ENCODE measurements around the gene ANKRD53. TPM values are rescaled to one million over a fixed set of nuclear protein-coding genes. Genes with fewer than 3 reads are reported as not detected.
"Not testable (repeated sequence)": the region's sequence is repeated elsewhere in the genome, so short reads cannot be mapped to it uniquely, and the experiment has no call there.

ANKRD53 gene
- total RNA-seq, 1 experiment from 2014 or later, result not detected

- no peak for DNase-seq (ENCODE audit: low read depth)
Measured at GRCh38 chr2:71006323-71006722, 27.9 kb downstream of the ANKRD53 start.

- no peak for DNase-seq (ENCODE audit: low read depth)
Measured at GRCh38 chr2:71006955-71007799, 28.7 kb downstream of the ANKRD53 start.

GRCh38 chr2:71008342-71008741 lies 29.9 kb downstream of the ANKRD53 start:
- no peak for DNase-seq (ENCODE audit: low read depth)

- DNase-seq (ENCODE audit: low read depth), result not testable (repeated sequence)
Measured at GRCh38 chr2:71011786-71012185, 33.4 kb downstream of the ANKRD53 start.

DNA sequence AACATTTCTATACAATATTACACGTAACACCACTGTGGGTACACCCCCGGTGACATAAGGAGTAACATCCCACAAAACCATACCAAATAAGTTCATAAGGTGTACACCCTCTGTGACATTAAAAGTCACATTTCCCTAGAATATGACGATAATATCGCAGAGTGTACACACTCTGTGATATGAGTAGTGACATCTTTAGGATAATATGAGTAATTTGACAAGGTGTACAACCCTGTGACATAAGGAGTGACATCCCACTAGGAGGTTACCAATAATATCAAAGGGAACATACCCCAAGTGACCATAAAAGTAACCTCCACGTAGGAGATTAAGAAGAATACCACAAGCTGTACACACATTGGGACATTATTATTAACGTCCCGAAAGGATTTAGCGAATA lies 40.2 kb downstream of the ANKRD53 start:
- no peak for DNase-seq (ENCODE audit: low read depth)

GRCh38 chr2:71019989-71020388 lies 41.6 kb downstream of the ANKRD53 start:
- not testable (repeated sequence) for DNase-seq (ENCODE audit: low read depth)

GRCh38 chr2:71021394-71021793 lies 43.0 kb downstream of the ANKRD53 start:
- not testable (repeated sequence) for DNase-seq (ENCODE audit: low read depth)

DNA sequence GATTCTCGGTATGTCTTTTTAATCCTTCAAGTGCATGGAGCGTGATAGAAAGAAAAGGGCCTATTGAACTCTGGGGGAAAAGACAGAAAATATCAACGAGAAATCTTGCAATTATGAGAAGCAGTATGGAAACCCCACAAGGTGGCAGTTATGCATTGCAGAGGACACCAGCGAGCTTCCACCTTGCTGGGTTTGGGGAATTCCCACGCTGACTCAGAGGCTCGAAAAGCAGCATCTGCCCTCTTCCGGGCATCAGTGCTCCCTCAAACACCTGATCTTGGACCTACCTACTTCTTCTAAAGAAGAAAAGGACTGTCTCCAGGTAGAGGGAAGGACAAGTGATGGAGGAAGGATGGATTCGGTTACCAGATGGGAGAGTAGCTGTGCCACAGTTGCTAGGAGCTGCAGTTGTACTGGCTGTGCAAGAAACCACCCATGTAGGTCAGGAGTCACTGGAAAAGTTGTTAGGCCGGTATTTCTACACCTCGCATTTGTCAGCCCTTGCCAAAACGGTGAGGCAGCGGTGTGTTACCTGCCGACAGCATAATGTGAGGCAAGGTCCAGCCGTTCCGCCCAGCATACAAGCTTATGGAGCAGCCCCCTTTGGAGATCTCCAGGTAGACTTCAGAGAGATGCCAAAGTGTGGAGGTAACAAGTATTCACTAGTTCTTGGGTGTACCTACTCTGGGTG lies 45.3 kb downstream of the ANKRD53 start:
- not testable (repeated sequence) for DNase-seq (ENCODE audit: low read depth)

Other genes with a start within 250 kb of the ANKRD53 start
- 15.6 and 23.3 TPM in 2 replicates for gene ADD2, start 210.4 kb upstream of the ANKRD53 start, total RNA-seq (2014; rRNA removed; shearing (Covaris generic))
- gene FIGLA, start 188.0 kb upstream of the ANKRD53 start, total RNA-seq (2014; rRNA removed; shearing (Covaris generic)), result not detected in 2 replicates
- gene CLEC4F, start 158.0 kb upstream of the ANKRD53 start, total RNA-seq (2014; rRNA removed; shearing (Covaris generic)), result not detected in 2 replicates
- not detected in 2 replicates for gene CD207, start 142.8 kb upstream of the ANKRD53 start, total RNA-seq (2014; rRNA removed; shearing (Covaris generic))
- 2.3 and 4.8 TPM in 2 replicates for gene VAX2, start 78.1 kb upstream of the ANKRD53 start, total RNA-seq (2014; rRNA removed; shearing (Covaris generic))
- 0.40 TPM in 1 of 2 replicates, not detected in the other for gene ATP6V1B1, start 42.7 kb upstream of the ANKRD53 start, total RNA-seq (2014; rRNA removed; shearing (Covaris generic))
- 22.3 and 23.9 TPM in 2 replicates for gene TEX261, start 16.2 kb downstream of the ANKRD53 start, total RNA-seq (2014; rRNA removed; shearing (Covaris generic))
- 51.9 and 65.8 TPM in 2 replicates for gene NAGK, start 90.0 kb downstream of the ANKRD53 start, total RNA-seq (2014; rRNA removed; shearing (Covaris generic))
- 3.7 and 12.4 TPM in 2 replicates for gene MCEE, start 151.6 kb downstream of the ANKRD53 start, total RNA-seq (2014; rRNA removed; shearing (Covaris generic))
- 40.7 and 41.9 TPM in 2 replicates for gene MPHOSPH10, start 152.0 kb downstream of the ANKRD53 start, total RNA-seq (2014; rRNA removed; shearing (Covaris generic))
- 2.5 and 3.1 TPM in 2 replicates for gene PAIP2B, start 248.5 kb downstream of the ANKRD53 start, total RNA-seq (2014; rRNA removed; shearing (Covaris generic))